HepG2 (cell line): ENCODE measurements around the gene BMERB1. TPM values are rescaled to one million over a fixed set of nuclear protein-coding genes. Genes with fewer than 3 reads are reported as not detected.

Experiments
- ATAC-seq: fragments of 200-7000 bp; cut with Tn5 transposase; 3 replicates; pipeline ENCODE4 v1.9.1; 2020; ENCODE audit warnings: mild to moderate bottlenecking, moderate library complexity
- BruUV-seq: library from RNA; stranded (reverse); fragments of 400-500 nt; replicated peaks from 2 replicates; lab custom pipeline; 2021; lab: Mats Ljungman, UMichigan
- CTCF ChIA-PET: fragments of 300-600 bp; formaldehyde crosslinking; extraction: SDS; loops from one replicate; lab custom pipeline; 2021; ENCODE audit warnings: low total read pairs, inconsistent platforms, low intra/inter-chr PET ratio; lab: Yijun Ruan, JAX
- POLR2A ChIA-PET: fragments of 350-600 bp; sonication (Branson Sonifier 250); formaldehyde crosslinking; loops from one replicate; lab custom pipeline; 2020; ENCODE audit warnings: antibody characterized with exemption, inconsistent platforms; lab: Yijun Ruan, JAX
- DNase-seq: peaks from one replicate; pipeline ENCODE4 v3.0.0-alpha.2; 2015; ENCODE audit warnings: low spot score
- FAIRE-seq: peaks from 3 replicates; lab custom pipeline; 2011; peaks lifted over from hg19 to GRCh38; lab: Jason Lieb, UNC
- H2AFZ ChIP-seq: one replicate; pipeline ENCODE4 v1.6.1; 2011; ENCODE audit warnings: low read length, inconsistent platforms
- H3K27ac ChIP-seq: fragments of 300-600 bp; 3 replicates; pipeline ENCODE4 v1.8.0; 2011; ENCODE audit warnings: mixed run types, mild to moderate bottlenecking, mixed read lengths, low read length, inconsistent platforms; ENCODE audit not compliant: insufficient read depth; ENCODE audit errors: extremely low read length
- H3K27me3 ChIP-seq, 2 experiments: fragments of 200-600 bp in 1 of 2; 2 replicates in 1 of 2; 3 replicates in 1 of 2; pipeline versions ENCODE4 v1.6.0 to v1.8.0; 2011; ENCODE audit warnings: low read length in 2 of 2, mild to moderate bottlenecking in 2 of 2, moderate library complexity in 2 of 2, inconsistent platforms in 1 of 2; ENCODE audit not compliant: insufficient read depth in 2 of 2, control insufficient read depth in 1 of 2
- H3K36me3 ChIP-seq, 2 experiments: fragments of 200-600 bp in 1 of 2; replicated peaks in 1 of 2; 2 replicates in 1 of 2; 3 replicates in 1 of 2; pipeline versions ENCODE4 v1.5.1 to v1.8.0; 2011; ENCODE audit warnings: low read length in 2 of 2, inconsistent platforms in 1 of 2; ENCODE audit not compliant: insufficient read depth in 2 of 2, control insufficient read depth in 1 of 2
- H3K4me1 ChIP-seq: 2 replicates; pipeline ENCODE4 v1.5.1; 2012; ENCODE audit warnings: low read length, inconsistent platforms; ENCODE audit not compliant: insufficient read depth
- H3K4me2 ChIP-seq: 2 replicates; pipeline ENCODE4 v1.6.0; 2011; ENCODE audit warnings: low read depth, low read length, inconsistent platforms
- H3K4me3 ChIP-seq, 3 experiments: fragments of 200-600 bp in 1 of 3; sonication (generic), shearing (Covaris generic) in 1 of 3; replicated peaks in 1 of 3; 2 replicates each; pipeline ENCODE4 v1.5.1; 2011 to 2016; ENCODE audit warnings: low read length in 3 of 3, inconsistent platforms in 2 of 3, low read depth in 2 of 3, mild to moderate bottlenecking in 2 of 3, control low read depth in 1 of 3, mixed read lengths in 1 of 3; ENCODE audit not compliant: insufficient read depth in 1 of 3
- H3K79me2 ChIP-seq: one replicate; pipeline ENCODE4 v1.6.1; 2011; ENCODE audit warnings: low read length, inconsistent platforms; ENCODE audit not compliant: insufficient read depth
- H3K9ac ChIP-seq: 2 replicates; pipeline ENCODE4 v1.6.0; 2011; ENCODE audit warnings: mild to moderate bottlenecking, low read depth, low read length, inconsistent platforms; ENCODE audit not compliant: insufficient read depth
- H3K9me3 ChIP-seq: 2 replicates; pipeline ENCODE4 v1.5.1; 2012; ENCODE audit warnings: mild to moderate bottlenecking, low read length
- H4K20me1 ChIP-seq: 2 replicates; pipeline ENCODE4 v1.6.0; 2011; ENCODE audit warnings: inconsistent platforms, mild to moderate bottlenecking, low read length, moderate library complexity; ENCODE audit not compliant: insufficient read depth
- FOSL2 ChIP-seq: sonication (generic); formaldehyde crosslinking; IDR thresholded peaks from 2 replicates; pipeline ENCODE4 v1.4.0; 2020; ENCODE audit warnings: missing genetic modification reagents
- GZF1 ChIP-seq: sonication (generic); formaldehyde crosslinking; IDR thresholded peaks from 2 replicates; pipeline ENCODE4 v1.5.1; 2020; ENCODE audit warnings: mild to moderate bottlenecking, missing genetic modification reagents
- HNF4A ChIP-seq: sonication (generic); formaldehyde crosslinking; IDR thresholded peaks from 2 replicates; pipeline ENCODE4 v1.4.0; 2020; ENCODE audit warnings: missing genetic modification reagents
- HNF4G ChIP-seq, 2 experiments: sonication (generic) in 1 of 2; formaldehyde crosslinking in 1 of 2; IDR thresholded peaks; 2 replicates each; pipeline versions ENCODE4 v1.4.0 to v1.6.1; 2011 to 2020; ENCODE audit warnings: borderline replicate concordance in 2 of 2, low read depth in 2 of 2, mild to moderate bottlenecking in 2 of 2, low read length in 1 of 2, missing genetic modification reagents in 1 of 2, moderate library complexity in 1 of 2
- PCBP1 ChIP-seq: fragments of 200-400 bp; formaldehyde crosslinking; IDR thresholded peaks from 2 replicates; pipeline ENCODE4 v1.6.1; 2017; ENCODE audit warnings: mild to moderate bottlenecking, low read depth, low read length, borderline replicate concordance
- POLR2AphosphoS5 ChIP-seq: IDR thresholded peaks from 2 replicates; pipeline ENCODE4 v1.6.1; 2012; ENCODE audit warnings: low read depth, low read length
- ZFP1 ChIP-seq: IDR thresholded peaks from 2 replicates; pipeline ENCODE4 v1.6.1; 2016
- ZFP36L2 ChIP-seq: sonication (generic); formaldehyde crosslinking; IDR thresholded peaks from 2 replicates; pipeline ENCODE4 v1.4.0; 2020; ENCODE audit warnings: missing genetic modification reagents
- ZNF382 ChIP-seq: sonication (generic); formaldehyde crosslinking; IDR thresholded peaks from 2 replicates; pipeline ENCODE4 v1.5.0; 2020; ENCODE audit warnings: missing genetic modification reagents, mild to moderate bottlenecking, borderline replicate concordance
- ZNF414 ChIP-seq: sonication (generic); formaldehyde crosslinking; IDR thresholded peaks from 2 replicates; pipeline ENCODE4 v1.5.0; 2020; ENCODE audit warnings: missing genetic modification reagents
- ZNF672 ChIP-seq: sonication (generic); formaldehyde crosslinking; IDR thresholded peaks from 2 replicates; pipeline ENCODE4 v1.8.1; 2022; ENCODE audit warnings: missing genetic modification reagents
- WGBS: methylation state at CpG from one replicate; pipeline ENCODE4 v1.1.6; 2017; ENCODE audit warnings: low lambda C conversion rate; 5-methylcytosine and 5-hydroxymethylcytosine counted together
- in situ Hi-C: cut with HindIII; loops from 2 replicates; pipeline ENCODE4 v1.10.0; 2017; ENCODE audit warnings: low pct_unique_long_range_greater_than_20kb; ENCODE audit not compliant: extremely low pct_ligation_motif_present
- intact Hi-C: fragments of 100-400 bp; cut with micrococcal nuclease; formaldehyde crosslinking; loops from one replicate; pipeline ENCODE4 v1.10.0; 2022; ENCODE audit not compliant: unreplicated experiment
- polyA plus RNA-seq, 8 experiments: library from polyadenylated mRNA; depleted of rRNA in 3 of 8; stranded (reverse) in 7 of 8; unstranded in 1 of 8; fragments of >200 nt; fragmentation: Illumina TruSeq in 4 of 8; extraction: Trizol in 4 of 8; gene quantifications; 2 replicates each; pipeline versions ENCODE4 v1.2.1 to v1.2.3, GENCODE V29; 2011 to 2016; ENCODE audit warnings: low read depth in 4 of 8, missing spikeins in 1 of 8, mixed read lengths in 1 of 8; ENCODE audit not compliant: insufficient read depth in 1 of 8
- total RNA-seq, 5 experiments: library from RNA; depleted of rRNA; stranded (reverse); fragments of >200 nt; fragmentation: Illumina TruSeq; extraction: Trizol; gene quantifications; 2 replicates each; pipeline ENCODE4 v1.2.3, GENCODE V29; 2016; ENCODE audit warnings: low read depth in 1 of 5

BMERB1 gene
- total and polyA plus RNA-seq, 2 of the 13 experiments (the other 11 are each of a cell fraction or from before 2014, with no cell fraction given): 1.4 TPM

GRCh38 chr16:15439521-15439920, 5.1 kb downstream of the BMERB1 start:
- H3K9ac ChIP-seq: no peak overlapping the region
- POLR2A ChIA-PET: no interaction called here
- no TSS peak for BruUV-seq
- in situ Hi-C loops (no loop called here), intact Hi-C loops (no loop called here)
- WGBS: 70% methylated on average over 4 of the region's 4 CpGs
- H3K27me3 ChIP-seq: peaks cover 2 to 20% of the 10 kb centered on the region in 2 experiments; a peak in 3 of 5 replicates
- no peak for ATAC-seq
- no peak for DNase-seq
- peaks cover 61% of the 10 kb centered on the region for H3K4me1 ChIP-seq
- H3K4me2 ChIP-seq: no peak overlapping the region
- no peaks in the 10 kb centered on the region for H3K79me2 ChIP-seq
- H3K27ac ChIP-seq: no peak overlapping the region
- no peaks in the 10 kb centered on the region for H3K9me3 ChIP-seq
- no peak overlapping the region for H3K4me3 ChIP-seq
- CTCF ChIA-PET: no interaction called here
- H4K20me1 ChIP-seq: no peaks in the 10 kb centered on the region
- no peak for FAIRE-seq
- H3K36me3 ChIP-seq: no peaks in the 10 kb centered on the region
- no peak overlapping the region for H2AFZ ChIP-seq
- TF ChIP-seq ZNF414 (CRISPR knock-in tag) (no peak), GZF1 (no peak), POLR2AphosphoS5 (no peak), HNF4A (no peak), ZFP36L2 (CRISPR knock-in tag) (no peak), HNF4G (IDR thresholded peaks at IDR 0.05; ENCODE audit: borderline replicate concordance, low read depth, low read length) (no peak), HNF4G (CRISPR knock-in tag; IDR thresholded peaks at IDR 0.05; ENCODE audit: borderline replicate concordance, low read depth) (no peak), PCBP1 (no peak), ZNF382 (CRISPR knock-in tag) (no peak)

- ATAC-seq (no peak; the same call in 2 of the 3 replicates), FAIRE-seq (no peak), DNase-seq (no peak)
- H3K27ac ChIP-seq: no peak overlapping the region
- peaks cover 0 to 7% of the 10 kb centered on the region in 2 experiments; a peak in 2 of 5 replicates for H3K27me3 ChIP-seq
- no peak overlapping the region for H3K9ac ChIP-seq
- TF ChIP-seq FOSL2 (peak; percentile 25; the same call in 1 of the 2 replicates), ZFP1 (no peak), ZNF672 (CRISPR knock-in tag) (no peak)
- intact Hi-C loops: no loop called here
- ChIA-PET POLR2A (no interaction called here), CTCF (no interaction called here)
- H3K4me3 ChIP-seq: no peak overlapping the region
- no TSS peak for BruUV-seq
- H3K4me1 ChIP-seq: peaks cover 49% of the 10 kb centered on the region
- H3K36me3 ChIP-seq: no peaks in the 10 kb centered on the region
- in situ Hi-C loops: no loop called here
- 58% methylated on average over 3 of the region's 3 CpGs for WGBS
- no peak overlapping the region for H3K4me2 ChIP-seq
- no peaks in the 10 kb centered on the region for H4K20me1 ChIP-seq
- no peaks in the 10 kb centered on the region for H3K79me2 ChIP-seq
- no peaks in the 10 kb centered on the region for H3K9me3 ChIP-seq
- no peak overlapping the region for H2AFZ ChIP-seq
Measured at GRCh38 chr16:15440852-15441251, 6.5 kb downstream of the BMERB1 start.
